Caco-2 (cell line): Measurements from ENCODE around the gene LRRC74A. TPM values are rescaled to one million over a fixed set of nuclear protein-coding genes. Genes with fewer than 3 reads are reported as not detected.

Experiments
- BruUV-seq: library from RNA; stranded (reverse); fragments of 400-500 nt; replicated peaks from 2 replicates; lab custom pipeline; 2021; lab: Mats Ljungman, UMichigan
- CTCF ChIA-PET: fragments of 300-600 bp; sonication (Branson Sonifier 250); formaldehyde crosslinking; loops from one replicate; lab custom pipeline; 2022; ENCODE audit warnings: antibody characterized with exemption; lab: Charles Lee
- POLR2A ChIA-PET: fragments of 300-600 bp; sonication (Branson Sonifier 250); formaldehyde crosslinking; loops from one replicate; lab custom pipeline; 2022; ENCODE audit warnings: antibody characterized with exemption; lab: Charles Lee
- DNase-seq, 2 experiments: peaks; one replicate each; pipeline versions ENCODE4 v3.0.0 to v3.0.0-alpha.2; 2020 to 2022
- H3K27me3 ChIP-seq: replicated peaks from 2 replicates; pipeline ENCODE4 v1.6.0; 2011; ENCODE audit warnings: low read length; ENCODE audit not compliant: control insufficient read depth, insufficient read depth
- H3K36me3 ChIP-seq: 2 replicates; pipeline ENCODE4 v1.5.1; 2011; ENCODE audit warnings: low read length; ENCODE audit not compliant: control insufficient read depth, insufficient read depth
- H3K4me1 ChIP-seq: fragments of 250-450 bp; sonication (Bioruptor Pico); 2 replicates; pipeline ENCODE4 v1.5.1; 2020; ENCODE audit warnings: mild to moderate bottlenecking
- H3K4me3 ChIP-seq: 2 replicates; pipeline ENCODE4 v1.5.1; 2011; ENCODE audit warnings: low read depth, mild to moderate bottlenecking, control low read depth, low read length
- H3K9me3 ChIP-seq: fragments of 250-450 bp; sonication (Bioruptor Pico); 2 replicates; pipeline ENCODE4 v1.5.1; 2020; ENCODE audit warnings: mild to moderate bottlenecking, moderate library complexity
- H3K27ac Mint-ChIP-seq: one replicate; pipeline ENCODE4 v1.8.0; 2022; ENCODE audit warnings: mixed read lengths; ENCODE audit not compliant: unreplicated experiment
- H3K27me3 Mint-ChIP-seq: one replicate; pipeline ENCODE4 v1.8.0; 2022; ENCODE audit warnings: mixed read lengths; ENCODE audit not compliant: insufficient read depth, unreplicated experiment
- H3K36me3 Mint-ChIP-seq: one replicate; pipeline ENCODE4 v1.8.0; 2022; ENCODE audit warnings: mild to moderate bottlenecking, mixed read lengths; ENCODE audit not compliant: insufficient read depth, unreplicated experiment
- H3K4me1 Mint-ChIP-seq: one replicate; pipeline ENCODE4 v1.8.0; 2022; ENCODE audit warnings: low read depth, mixed read lengths; ENCODE audit not compliant: unreplicated experiment
- H3K4me3 Mint-ChIP-seq: one replicate; pipeline ENCODE4 v1.8.0; 2022; ENCODE audit warnings: mild to moderate bottlenecking, moderate library complexity, mixed read lengths; ENCODE audit not compliant: unreplicated experiment
- H3K9me3 Mint-ChIP-seq: one replicate; pipeline ENCODE4 v1.8.0; 2022; ENCODE audit warnings: mixed read lengths; ENCODE audit not compliant: unreplicated experiment
- intact Hi-C: fragments of 100-400 bp; cut with micrococcal nuclease; formaldehyde crosslinking; loops from one replicate; pipeline ENCODE4 v1.10.0; 2022; ENCODE audit not compliant: unreplicated experiment
- total RNA-seq: library from RNA; stranded (reverse); gene quantifications from 2 replicates; pipeline ENCODE4 v1.2.3, GENCODE V29; 2022
- TF ChIP-seq, protein P1 (sequence below), 2 experiments: fragments of 200-600 bp in 1 of 2; IDR thresholded peaks; 1 replicate in 1 of 2; 2 replicates in 1 of 2; pipeline versions ENCODE4 v1.5.1 to v1.8.0; 2011 to 2022; ENCODE audit warnings: antibody characterized with exemption in 1 of 2, control low read depth in 1 of 2, inconsistent platforms in 1 of 2, low read depth in 1 of 2, low read length in 1 of 2, mild to moderate bottlenecking in 1 of 2, moderate library complexity in 1 of 2; ENCODE audit not compliant: insufficient read depth in 1 of 2, severe bottlenecking in 1 of 2, unreplicated experiment in 1 of 2

The LRRC74A gene
- total RNA-seq, 1 experiment from 2014 or later = not detected

GRCh38 chr14:76812422-76813383 is 13.5 kb upstream of the LRRC74A start, which contains the start of gene ANGEL1:
ANGEL1 (minus strand) TSS chr14:76812882; CDS start chr14:76812827, 55 bp downstream.
- BruUV-seq = no TSS peak
- Mint-ChIP-seq H3K4me1 (peaks cover 8% of the 10 kb centered on the region), H3K36me3 (peaks cover 14% of the 10 kb centered on the region), H3K27me3 (no peaks in the 10 kb centered on the region), H3K4me3 (peak within 1 kb of the TSS; percentile 94), H3K9me3 (no peaks in the 10 kb centered on the region), H3K27ac (peak within 1 kb of the TSS; percentile 91)
- peak; percentile 96 to 97 for DNase-seq
- TF ChIP-seq, protein P1, sequence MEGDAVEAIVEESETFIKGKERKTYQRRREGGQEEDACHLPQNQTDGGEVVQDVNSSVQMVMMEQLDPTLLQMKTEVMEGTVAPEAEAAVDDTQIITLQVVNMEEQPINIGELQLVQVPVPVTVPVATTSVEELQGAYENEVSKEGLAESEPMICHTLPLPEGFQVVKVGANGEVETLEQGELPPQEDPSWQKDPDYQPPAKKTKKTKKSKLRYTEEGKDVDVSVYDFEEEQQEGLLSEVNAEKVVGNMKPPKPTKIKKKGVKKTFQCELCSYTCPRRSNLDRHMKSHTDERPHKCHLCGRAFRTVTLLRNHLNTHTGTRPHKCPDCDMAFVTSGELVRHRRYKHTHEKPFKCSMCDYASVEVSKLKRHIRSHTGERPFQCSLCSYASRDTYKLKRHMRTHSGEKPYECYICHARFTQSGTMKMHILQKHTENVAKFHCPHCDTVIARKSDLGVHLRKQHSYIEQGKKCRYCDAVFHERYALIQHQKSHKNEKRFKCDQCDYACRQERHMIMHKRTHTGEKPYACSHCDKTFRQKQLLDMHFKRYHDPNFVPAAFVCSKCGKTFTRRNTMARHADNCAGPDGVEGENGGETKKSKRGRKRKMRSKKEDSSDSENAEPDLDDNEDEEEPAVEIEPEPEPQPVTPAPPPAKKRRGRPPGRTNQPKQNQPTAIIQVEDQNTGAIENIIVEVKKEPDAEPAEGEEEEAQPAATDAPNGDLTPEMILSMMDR (IDR thresholded peaks at IDR 0.05; ENCODE audit: insufficient read depth in 1 of 2, low read depth in 1 of 2, low read length in 1 of 2, severe bottlenecking in 1 of 2, unreplicated experiment in 1 of 2) = no peak
- Histone ChIP-seq H3K27me3 (peaks cover 2% of the 10 kb centered on the region; the same call in 1 of the 2 replicates), H3K36me3 (peaks cover 6% of the 10 kb centered on the region), H3K9me3 (no peaks in the 10 kb centered on the region), H3K4me1 (peaks cover 5% of the 10 kb centered on the region), H3K4me3 (peak within 1 kb of the TSS; percentile 81)
- ChIA-PET CTCF (interaction anchor here (2.1 kb wide), 1 partner anchor 28 kb away, joined by 9 read pairs; no protein-coding TSS in a partner anchor), POLR2A (interaction anchor here (0.6 to 1.4 kb wide), 3 partner anchors 28 to 216 kb away, joined by 4 to 5 read pairs (median 4); no protein-coding TSS in a partner anchor)
- intact Hi-C loops = no loop called here

- DNase-seq = no peak
- Mint-ChIP-seq H3K9me3 (no peaks in the 10 kb centered on the region), H3K4me1 (peaks cover 8% of the 10 kb centered on the region), H3K27ac (no peak overlapping the region), H3K4me3 (no peak overlapping the region), H3K27me3 (no peaks in the 10 kb centered on the region), H3K36me3 (peaks cover 14% of the 10 kb centered on the region)
- Histone ChIP-seq H3K4me1 (peaks cover 5% of the 10 kb centered on the region), H3K9me3 (no peaks in the 10 kb centered on the region), H3K36me3 (no peaks in the 10 kb centered on the region), H3K27me3 (peaks cover 2% of the 10 kb centered on the region; the same call in 1 of the 2 replicates), H3K4me3 (no peak overlapping the region)
- BruUV-seq = no TSS peak
- ChIA-PET CTCF (interaction anchor here (0.6 kb wide), 1 partner anchor 154 kb away, joined by 3 read pairs; no protein-coding TSS in a partner anchor), POLR2A (no interaction called here)
- intact Hi-C loops = no loop called here
- TF ChIP-seq, protein P1 (IDR thresholded peaks at IDR 0.05; ENCODE audit: insufficient read depth in 1 of 2, low read depth in 1 of 2, low read length in 1 of 2, severe bottlenecking in 1 of 2, unreplicated experiment in 1 of 2) = no peak
Measured at GRCh38 chr14:76814726-76815645, 11.2 kb upstream of the LRRC74A start.
